GM18505 (cell line): ENCODE measurements around the gene ANKRD16.
"Not testable (repeated sequence)": the region's sequence is repeated elsewhere in the genome, so short reads cannot be mapped to it uniquely, and the experiment has no call there.

Experiments used
- ATAC-seq: cut with Tn5 transposase; IDR thresholded peaks from one replicate; pipeline ENCODE4 v1.9.1; 2021; ENCODE audit not compliant: unreplicated experiment
- POLR2A ChIP-seq: IDR thresholded peaks from 4 replicates; pipeline ENCODE4 v1.6.1; 2011; ENCODE audit warnings: borderline replicate concordance; ENCODE audit not compliant: insufficient read depth, insufficient read length; ENCODE audit errors: extremely low read depth

Gene ANKRD16

DNA sequence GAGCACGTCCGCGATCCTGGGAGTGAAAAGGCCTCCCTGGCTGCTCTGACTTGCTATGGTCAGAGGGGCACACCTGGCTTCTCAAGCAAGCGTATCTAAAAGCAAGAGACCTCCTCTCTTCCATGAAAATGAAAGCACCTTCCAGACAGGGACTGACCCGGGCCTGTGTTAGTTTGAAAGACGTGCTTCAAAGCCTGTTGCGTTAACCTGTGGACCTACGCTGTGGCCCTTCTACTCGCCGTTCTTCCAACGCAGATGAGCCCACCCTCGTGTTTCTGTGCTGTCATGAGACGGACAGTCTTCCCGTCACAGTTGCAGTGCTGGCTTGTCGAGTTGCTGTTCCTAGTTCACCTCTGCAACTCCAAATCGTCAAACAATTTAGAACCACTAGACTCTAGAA, 61.0 kb downstream of the ANKRD16 start:
- no peak for ATAC-seq
- TF ChIP-seq POLR2A, result no peak

DNA sequence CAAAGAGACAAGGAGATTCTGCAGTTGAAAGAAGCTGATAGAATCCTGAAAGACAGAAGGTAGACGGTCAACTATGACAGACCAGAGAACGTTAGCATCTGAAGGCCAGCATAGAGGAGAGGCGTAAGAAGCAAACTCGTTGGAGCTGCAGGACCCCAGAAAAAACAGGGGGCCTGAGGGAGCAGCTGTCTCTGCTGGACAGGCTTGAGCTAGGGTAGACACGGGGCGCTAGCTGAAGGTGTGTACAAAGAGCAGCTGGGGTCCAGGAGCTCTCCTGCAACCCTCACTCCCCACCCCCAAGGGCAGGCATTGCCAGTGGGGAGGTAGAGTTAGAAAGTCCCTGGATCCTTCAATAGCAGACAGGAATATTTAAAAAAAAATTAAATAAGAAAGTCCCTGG, 61.9 kb downstream of the ANKRD16 start:
- no peak for ATAC-seq
- no peak for TF ChIP-seq POLR2A

- ATAC-seq, result not testable (repeated sequence)
These were observed 63.2 kb downstream of the ANKRD16 start for GRCh38 chr10:5826511-5826910.

GRCh38 chr10:5818894-5819293, 70.8 kb downstream of the ANKRD16 start:
- peak; percentile 39 for ATAC-seq

DNA sequence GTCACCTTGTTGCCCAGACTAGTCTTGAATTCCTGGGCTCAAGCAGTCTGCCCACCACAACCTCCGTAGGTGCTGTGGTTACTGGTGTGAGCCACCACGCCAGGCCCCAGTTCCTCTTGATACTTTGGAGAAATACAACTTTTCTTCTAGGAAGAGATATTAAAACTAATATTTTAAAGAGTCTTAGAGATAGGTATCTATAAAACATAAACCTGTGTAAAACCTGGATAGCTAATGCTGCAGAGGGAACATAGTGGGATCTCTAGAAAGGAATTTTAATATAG, 71.7 kb downstream of the ANKRD16 start:
- no peak for TF ChIP-seq POLR2A
- ATAC-seq, result no peak

More at GRCh38 chr10:5818894-5819293, 70.8 kb downstream of the ANKRD16 start:
- TF ChIP-seq POLR2A, result no peak

GRCh38 chr10:5817322-5818047, 72.2 kb downstream of the ANKRD16 start:
- TF ChIP-seq POLR2A, result no peak
- ATAC-seq, result no peak

- no peak for TF ChIP-seq POLR2A
- ATAC-seq, result no peak
These were observed 73.5 kb downstream of the ANKRD16 start for GRCh38 chr10:5816170-5816569.

DNA sequence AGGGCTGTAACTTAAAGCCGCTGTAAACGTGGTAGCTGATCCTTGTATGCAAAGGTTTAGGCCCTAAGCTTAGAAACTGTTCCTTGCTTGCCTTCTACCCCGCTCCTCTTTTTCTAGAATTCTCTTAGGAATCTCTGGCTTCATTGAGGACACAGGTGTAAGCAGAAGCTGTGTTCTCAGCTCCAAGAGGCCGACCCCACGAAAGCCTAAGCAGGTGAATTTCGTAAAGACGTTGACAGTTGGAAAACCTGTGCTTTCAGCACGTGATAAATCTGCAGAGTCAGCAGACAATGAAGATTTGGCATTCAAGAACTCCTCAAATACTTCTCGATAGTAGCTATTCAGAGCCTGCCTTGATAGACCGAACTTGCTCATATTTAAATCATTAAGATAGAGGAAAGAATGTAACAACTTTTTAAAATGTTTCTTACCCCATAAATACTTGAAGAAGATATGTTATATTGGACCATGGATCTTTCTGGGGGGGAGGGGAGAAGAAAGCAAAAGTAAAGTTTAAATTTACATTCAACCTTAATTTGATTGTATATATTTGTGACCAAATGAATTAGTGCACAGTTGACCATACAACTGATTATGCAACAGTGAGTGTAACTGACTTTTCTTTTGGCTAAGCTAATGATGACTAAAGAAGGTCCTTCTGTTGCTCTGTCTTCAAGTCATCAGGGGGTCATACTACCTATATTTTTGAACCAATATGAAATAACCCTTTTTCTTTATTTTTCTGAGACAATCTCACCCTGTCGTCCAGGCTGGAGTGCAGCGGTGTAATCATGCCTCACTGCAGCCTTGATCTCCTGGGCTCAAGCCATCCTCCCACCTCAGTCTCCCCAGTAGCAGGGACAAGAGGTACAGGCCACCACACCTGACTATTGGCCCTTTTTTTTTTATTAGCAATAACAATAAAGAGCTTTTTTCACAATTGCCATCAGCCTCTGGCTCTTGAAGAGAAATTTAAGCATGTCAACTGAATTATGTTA, 75.3 kb downstream of the ANKRD16 start:
- no peak for ATAC-seq
- TF ChIP-seq POLR2A, result no peak

- ATAC-seq, result peak; percentile 73
- TF ChIP-seq POLR2A, result peak; percentile 97
These were observed 76.2 kb downstream of the ANKRD16 start, which contains the start of gene GDI2 for GRCh38 chr10:5813341-5814109. TSS of gene GDI2 (minus strand) at chr10:5813434. CDS start at chr10:5813258, 176 bp downstream.

DNA sequence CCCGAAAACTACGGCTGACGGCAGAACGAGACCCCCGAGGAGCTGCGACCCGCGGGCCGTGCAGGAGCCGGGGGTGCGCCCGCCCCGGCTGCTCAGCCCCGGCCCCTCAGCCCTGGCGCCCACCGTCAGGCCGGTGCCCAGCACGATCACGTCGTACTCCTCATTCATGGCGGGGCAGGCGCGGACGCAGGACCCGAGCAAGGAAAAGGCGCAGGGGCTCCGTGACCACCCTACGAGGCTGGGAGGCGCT, 76.7 kb downstream of the ANKRD16 start:
- ATAC-seq, result peak; percentile 30
- TF ChIP-seq POLR2A, result no peak

- TF ChIP-seq POLR2A, result no peak
- peak; percentile 26 for ATAC-seq
These were observed 77.2 kb downstream of the ANKRD16 start for GRCh38 chr10:5812283-5813090.
